GM12891 (cell line): ENCODE results near the gene AVL9.

Source experiments
- PAX5 ChIP-seq: IDR thresholded peaks from 2 replicates; pipeline ENCODE4 v1.6.1; 2011; ENCODE audit warnings: low read length, moderate library complexity, mild to moderate bottlenecking; ENCODE audit not compliant: insufficient read depth, severe bottlenecking
- POLR2A ChIP-seq: IDR thresholded peaks from 2 replicates; pipeline ENCODE4 v1.6.1; 2011; ENCODE audit warnings: low read depth, low read length, control low read depth
- POLR2AphosphoS5 ChIP-seq: IDR thresholded peaks from 2 replicates; pipeline ENCODE4 v1.6.1; 2011; ENCODE audit warnings: low read depth, low read length, control low read depth
- POU2F2 ChIP-seq: IDR thresholded peaks from 2 replicates; pipeline ENCODE4 v1.6.1; 2011; ENCODE audit warnings: low read depth, mild to moderate bottlenecking, control low read depth, low read length, moderate library complexity
- SPI1 ChIP-seq: IDR thresholded peaks from 2 replicates; pipeline ENCODE4 v1.6.1; 2011; ENCODE audit warnings: low read depth, low read length, control low read depth
- TAF1 ChIP-seq: IDR thresholded peaks from 2 replicates; pipeline ENCODE4 v1.6.1; 2011; ENCODE audit warnings: low read depth, low read length, control low read depth

- TF ChIP-seq POLR2A (no peak), POLR2AphosphoS5 (no peak), TAF1 (no peak), POU2F2 (no peak), SPI1 (no peak), PAX5 (no peak)
These were observed 36.1 kb downstream of the AVL9 start for GRCh38 chr7:32531402-32531801.
